Colonic mucosa (tissue), 4 donors: ENCODE results near the gene LNX1. TPM values are rescaled to one million over a fixed set of nuclear protein-coding genes. Genes with fewer than 3 reads are reported as not detected.

ENCODE experiments used
- DNase-seq: peaks from one replicate; pipeline ENCODE4 v3.0.0-alpha.2; 2020
- H3K27ac ChIP-seq: fragments of 200-600 bp; one replicate; pipeline ENCODE4 v1.8.0; 2021
- H3K27me3 ChIP-seq: fragments of 200-600 bp; one replicate; pipeline ENCODE4 v1.8.0; 2021
- H3K36me3 ChIP-seq: fragments of 200-600 bp; one replicate; pipeline ENCODE4 v1.8.0; 2021
- H3K4me1 ChIP-seq: fragments of 200-600 bp; one replicate; pipeline ENCODE4 v1.8.0; 2021; ENCODE audit warnings: mild to moderate bottlenecking
- H3K4me3 ChIP-seq: fragments of 200-600 bp; one replicate; pipeline ENCODE4 v1.8.0; 2021
- H3K9ac ChIP-seq, 2 donors: one replicate each; pipeline ENCODE4 v1.7.0; 2013; ENCODE audit warnings: control low read depth in 2 of 2, low read depth in 2 of 2, low read length in 2 of 2
- H3K9me3 ChIP-seq: fragments of 200-600 bp; one replicate; pipeline ENCODE4 v1.8.0; 2021
- CTCF ChIP-seq: fragments of 200-600 bp; IDR thresholded peaks from one replicate; pipeline ENCODE4 v1.8.0; 2022; ENCODE audit warnings: antibody characterized with exemption, mild to moderate bottlenecking
- intact Hi-C: fragments of 100-400 bp; cut with DNase I; formaldehyde crosslinking; loops from one replicate; pipeline ENCODE4 v1.14.1; 2022
- total RNA-seq, 2 donors: library from RNA; stranded (reverse); fragmentation: NEBNext Ultra II Directional in 1 of 2; extraction: Animal tissue kit (Norgen Biotek cat#: 25700) in 1 of 2; gene quantifications; one replicate each; pipeline ENCODE4 v1.2.1, GENCODE V29; 2021
- donor health status: healthy.
- donor health status: DM: no; HTN: no; CAD: no.
- donor health status: DM: no; HTN: no; CAD: no.

Gene LNX1
- total RNA-seq, 2 donors from 2014 or later = 9.7 to 25.0 TPM

DNA sequence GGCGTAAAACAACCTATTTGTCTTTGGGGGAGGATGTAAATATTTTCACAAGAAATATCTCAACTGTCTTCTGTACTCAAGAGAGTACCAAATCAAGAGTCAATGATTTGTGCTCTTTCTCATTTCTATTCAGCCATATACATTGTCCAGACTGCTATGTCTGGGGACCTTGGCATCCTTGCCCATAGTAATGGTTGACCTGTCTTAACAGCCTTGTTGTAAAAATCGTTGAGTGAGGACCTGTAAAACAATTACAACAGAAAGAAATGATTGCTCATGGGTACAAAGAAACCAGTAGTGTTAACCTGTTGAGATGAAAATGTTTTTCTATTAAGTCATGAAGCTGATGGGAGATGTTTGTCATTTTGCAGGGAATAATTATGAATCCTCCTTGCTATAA is 56.6 kb downstream of the LNX1 start:
- no peak for DNase-seq
- no peak for TF ChIP-seq CTCF
- H3K36me3 ChIP-seq = no peaks in the 10 kb centered on the region
- H3K4me3 ChIP-seq = no peak overlapping the region
- H3K9me3 ChIP-seq = no peaks in the 10 kb centered on the region
- H3K27me3 ChIP-seq = no peaks in the 10 kb centered on the region
- no peak overlapping the region for H3K9ac ChIP-seq
- intact Hi-C loops = no loop called here
- no peaks in the 10 kb centered on the region for H3K4me1 ChIP-seq
- H3K27ac ChIP-seq = no peak overlapping the region

GRCh38 chr4:53532521-53532920 is 58.8 kb downstream of the LNX1 start:
- no peak overlapping the region for H3K4me3 ChIP-seq
- no peaks in the 10 kb centered on the region for H3K9me3 ChIP-seq
- H3K27me3 ChIP-seq = no peaks in the 10 kb centered on the region
- no peaks in the 10 kb centered on the region for H3K36me3 ChIP-seq
- no peak overlapping the region for H3K27ac ChIP-seq
- intact Hi-C loops = no loop called here
- no peak for TF ChIP-seq CTCF
- H3K9ac ChIP-seq = no peak overlapping the region
- DNase-seq = no peak
- H3K4me1 ChIP-seq = no peaks in the 10 kb centered on the region

DNA sequence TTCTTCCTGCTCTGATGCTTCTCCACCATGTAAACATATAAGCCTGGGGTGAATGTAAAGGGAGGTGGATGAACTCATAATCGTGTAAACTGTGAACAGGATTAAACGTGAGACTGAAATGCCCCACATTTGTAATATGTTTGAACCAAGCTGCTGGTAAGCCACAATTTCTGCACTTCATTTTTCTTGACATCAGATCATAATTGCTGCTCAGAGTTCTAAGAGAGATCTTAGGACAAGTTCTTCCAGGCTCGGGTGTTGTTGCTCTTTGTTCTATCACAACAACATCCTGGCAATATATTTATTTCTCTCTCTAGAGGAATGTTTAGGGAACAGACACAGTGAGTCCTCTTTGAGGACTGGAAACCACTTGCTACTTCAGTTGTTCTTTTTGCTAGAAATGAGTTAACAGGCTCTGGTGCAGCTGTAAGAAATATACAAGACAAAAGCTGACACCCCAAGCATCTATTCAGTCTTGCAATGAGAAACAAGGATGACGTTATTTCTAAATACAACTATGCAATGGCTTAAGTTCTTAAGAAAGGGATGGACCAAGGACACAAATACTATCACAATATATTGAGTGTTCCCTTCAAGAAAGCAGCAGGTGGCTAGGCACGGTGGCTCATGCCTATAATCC is 59.6 kb downstream of the LNX1 start:
- H3K9me3 ChIP-seq = no peaks in the 10 kb centered on the region
- no peak overlapping the region for H3K27ac ChIP-seq
- intact Hi-C loops = no loop called here
- no peak overlapping the region for H3K9ac ChIP-seq
- no peaks in the 10 kb centered on the region for H3K27me3 ChIP-seq
- H3K4me1 ChIP-seq = no peaks in the 10 kb centered on the region
- no peak overlapping the region for H3K4me3 ChIP-seq
- H3K36me3 ChIP-seq = no peaks in the 10 kb centered on the region
- DNase-seq = no peak
- TF ChIP-seq CTCF = no peak

DNA sequence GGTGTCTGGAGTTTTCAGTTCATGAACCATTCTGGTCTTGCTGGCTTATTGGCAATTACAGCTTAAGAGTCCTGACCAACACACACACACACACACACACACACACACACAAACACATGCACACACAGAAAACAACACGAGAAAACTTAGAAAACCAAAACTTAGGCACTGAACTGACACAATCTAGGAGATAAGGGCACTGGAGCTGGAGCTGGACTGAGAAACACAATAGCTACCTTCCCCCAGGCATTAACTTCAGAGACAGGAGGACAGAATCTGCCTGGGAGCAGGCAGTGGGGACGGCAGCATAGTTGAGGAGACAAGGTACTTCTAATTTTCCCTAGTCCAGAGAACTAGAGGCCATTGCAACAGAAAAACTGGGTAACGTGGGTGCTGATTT is 62.3 kb downstream of the LNX1 start:
- Histone ChIP-seq H3K9ac (no peak overlapping the region), H3K27ac (no peak overlapping the region), H3K36me3 (no peaks in the 10 kb centered on the region), H3K4me3 (no peak overlapping the region), H3K4me1 (no peaks in the 10 kb centered on the region), H3K27me3 (no peaks in the 10 kb centered on the region), H3K9me3 (no peaks in the 10 kb centered on the region)
- DNase-seq = no peak
- intact Hi-C loops = no loop called here
- no peak for TF ChIP-seq CTCF

DNA sequence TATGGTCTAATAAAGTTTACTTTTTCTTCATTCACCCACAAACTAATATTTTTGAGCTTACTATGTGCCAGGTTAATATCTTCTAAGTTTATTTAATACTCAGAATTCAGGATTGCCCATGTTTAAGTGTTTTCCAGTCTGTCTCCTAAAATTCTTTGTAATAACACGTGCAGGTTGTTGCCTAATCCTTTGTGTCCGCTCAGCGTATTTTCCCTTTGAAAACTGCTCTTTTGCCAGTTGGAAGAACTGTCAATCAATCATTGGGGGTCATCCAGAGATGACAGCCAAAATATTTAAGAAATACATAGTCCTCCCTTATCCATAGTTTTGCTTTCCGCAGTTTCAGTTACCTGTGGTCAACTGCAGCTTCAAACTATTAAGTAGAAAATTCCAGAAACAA is 63.4 kb downstream of the LNX1 start:
- Histone ChIP-seq H3K9me3 (no peaks in the 10 kb centered on the region), H3K4me1 (no peaks in the 10 kb centered on the region), H3K27ac (no peak overlapping the region), H3K36me3 (no peaks in the 10 kb centered on the region), H3K27me3 (no peaks in the 10 kb centered on the region), H3K4me3 (no peak overlapping the region), H3K9ac (no peak overlapping the region)
- intact Hi-C loops = no loop called here
- no peak for DNase-seq
- no peak for TF ChIP-seq CTCF
